ENCODE results near the gene ALPP. TPM values are rescaled to one million over a fixed set of nuclear protein-coding genes. Genes with fewer than 3 reads are reported as not detected.
"Not testable (repeated sequence)": the region's sequence is repeated elsewhere in the genome, so short reads cannot be mapped to it uniquely, and the experiment has no call there.

ALPP gene
- not detected for polyA plus RNA-seq (2013, experiment 1 of 2; ENCODE audit: insufficient read length)
- not detected for polyA plus RNA-seq (2013, experiment 2 of 2; ENCODE audit: insufficient read length)

- DNase-seq = not testable (repeated sequence)
Observed at GRCh38 chr2:232378735-232379151, at the start of gene ALPP. TSS of gene ALPP (plus strand) at chr2:232378751. CDS start at chr2:232378803, 52 bp downstream.

DNA sequence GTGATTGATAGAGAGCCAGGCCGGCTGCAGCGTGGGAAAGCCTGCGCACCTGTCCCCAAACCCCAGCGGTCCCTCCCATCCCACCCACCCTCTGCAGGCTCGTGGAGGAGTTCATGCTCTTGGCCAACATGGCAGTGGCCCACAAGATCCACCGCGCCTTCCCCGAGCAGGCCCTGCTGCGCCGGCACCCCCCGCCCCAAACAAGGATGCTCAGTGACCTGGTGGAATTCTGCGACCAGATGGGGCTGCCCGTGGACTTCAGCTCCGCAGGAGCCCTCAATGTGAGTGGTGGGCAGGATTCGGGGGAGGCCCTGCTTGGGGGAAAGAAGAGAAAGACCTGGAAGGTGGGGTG, 48.9 kb upstream of the ALPP start:
- DNase-seq = no peak

- no peak for DNase-seq
Observed at GRCh38 chr2:232330068-232330999, 48.2 kb upstream of the ALPP start.

DNA sequence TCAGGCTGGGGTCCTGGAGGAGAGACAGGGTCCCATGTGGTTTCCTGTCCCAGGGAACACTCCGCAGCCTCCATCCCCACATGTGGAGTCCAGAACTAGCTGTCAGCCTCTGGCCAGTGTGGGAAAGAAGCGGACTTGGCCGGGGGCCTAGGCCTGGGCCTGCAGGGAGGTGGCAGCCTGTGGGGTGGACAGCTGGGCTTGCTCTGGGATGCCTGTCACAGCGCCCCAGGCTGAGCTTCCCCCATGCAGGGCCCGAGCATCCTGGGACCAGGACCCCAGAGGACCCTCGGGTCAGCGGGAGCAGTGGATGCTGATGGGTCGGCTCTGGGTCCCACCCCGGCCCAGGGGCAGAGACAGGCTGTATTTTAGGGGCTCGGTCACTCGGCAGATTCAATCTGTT, 47.5 kb upstream of the ALPP start:
- not testable (repeated sequence) for DNase-seq

GRCh38 chr2:232331641-232332040, 46.9 kb upstream of the ALPP start:
- not testable (repeated sequence) for DNase-seq

DNA sequence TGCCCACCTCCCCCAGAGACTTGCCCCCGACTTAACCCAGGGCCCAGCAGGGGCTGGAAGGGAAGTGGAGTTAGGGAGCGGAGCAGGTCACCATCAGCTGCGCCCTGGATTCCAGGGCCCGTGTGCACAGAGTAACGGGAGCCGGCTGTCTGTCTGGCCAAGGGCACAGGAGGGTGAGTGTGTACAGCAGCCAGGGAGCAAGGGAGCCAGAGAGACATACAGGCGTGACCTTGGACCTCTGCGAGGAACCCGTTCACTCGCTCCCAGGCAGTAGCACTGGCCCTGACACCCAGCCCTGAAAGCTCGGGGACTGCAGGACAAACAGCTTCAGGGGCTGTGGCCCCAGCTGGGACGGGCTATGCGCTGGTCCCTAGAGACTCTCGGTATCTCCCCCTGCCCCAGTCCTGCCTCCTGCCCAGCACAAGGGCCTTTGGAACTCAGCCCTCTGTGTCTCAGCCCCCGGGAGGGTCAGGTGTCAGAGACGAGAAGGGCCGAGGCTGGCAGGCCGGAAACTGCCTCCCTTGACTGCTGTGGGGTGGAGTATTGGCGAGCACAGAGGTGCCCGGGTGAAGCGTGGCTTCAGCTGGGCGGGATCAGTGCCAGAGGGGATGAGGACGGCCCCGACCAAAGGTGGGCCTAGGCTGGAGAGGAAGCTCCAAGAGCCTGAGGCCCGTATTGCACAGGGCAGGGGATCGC, 46.2 kb upstream of the ALPP start:
- DNase-seq = not testable (repeated sequence)

DNA sequence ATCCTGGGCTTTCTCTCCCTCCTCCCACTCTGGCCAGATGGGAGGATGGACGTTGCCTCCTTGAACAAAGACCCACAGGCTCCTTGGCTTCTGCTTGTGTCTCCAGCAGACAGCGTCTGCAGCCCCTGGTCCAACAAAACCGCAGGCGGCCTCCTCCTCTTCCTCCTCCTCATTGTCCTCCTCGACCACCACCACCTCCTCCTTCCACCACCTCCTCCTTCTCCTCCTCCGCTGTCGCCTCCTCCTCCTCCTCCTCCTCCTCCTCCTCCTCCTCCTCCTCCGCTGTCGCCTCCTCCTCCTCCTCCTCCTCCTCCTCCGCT, 45.7 kb upstream of the ALPP start:
- no peak for DNase-seq

DNA sequence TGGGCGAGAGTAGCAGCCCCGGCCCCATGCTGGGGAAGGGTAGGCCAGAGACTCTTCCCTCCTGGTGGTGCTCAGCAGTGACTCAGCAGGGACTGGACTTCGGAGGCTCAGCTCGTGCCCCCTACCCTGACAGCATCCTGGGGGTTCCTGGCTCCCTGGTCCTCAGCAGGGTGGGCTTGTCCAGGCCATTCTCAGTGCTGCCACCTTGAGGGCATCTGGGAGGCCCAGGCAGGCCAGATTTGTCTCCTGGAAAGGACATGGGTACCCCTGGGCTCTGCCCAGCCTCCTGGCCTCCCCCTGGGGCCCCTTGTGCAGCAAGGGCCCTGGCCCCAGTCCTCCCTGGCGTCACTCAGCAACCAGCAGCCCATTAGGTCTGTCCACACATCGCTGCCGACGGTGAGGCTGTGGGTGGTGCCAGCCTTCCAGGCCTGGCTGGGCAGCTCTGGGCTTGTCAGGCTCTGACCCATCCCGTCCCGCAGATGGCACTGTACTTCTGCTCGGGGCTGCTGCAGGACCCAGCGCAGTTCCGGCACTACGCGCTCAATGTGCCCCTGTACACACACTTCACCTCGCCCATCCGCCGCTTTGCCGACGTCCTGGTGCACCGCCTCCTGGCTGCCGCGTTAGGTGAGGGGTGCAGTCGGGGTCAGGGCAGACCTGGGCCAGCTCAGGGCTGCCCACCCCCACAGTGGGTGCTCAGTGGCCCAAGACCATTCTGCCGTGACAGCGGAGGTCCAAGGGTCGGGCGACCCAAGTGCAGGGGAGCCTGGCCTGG, 45.0 kb upstream of the ALPP start:
- no peak for DNase-seq

DNA sequence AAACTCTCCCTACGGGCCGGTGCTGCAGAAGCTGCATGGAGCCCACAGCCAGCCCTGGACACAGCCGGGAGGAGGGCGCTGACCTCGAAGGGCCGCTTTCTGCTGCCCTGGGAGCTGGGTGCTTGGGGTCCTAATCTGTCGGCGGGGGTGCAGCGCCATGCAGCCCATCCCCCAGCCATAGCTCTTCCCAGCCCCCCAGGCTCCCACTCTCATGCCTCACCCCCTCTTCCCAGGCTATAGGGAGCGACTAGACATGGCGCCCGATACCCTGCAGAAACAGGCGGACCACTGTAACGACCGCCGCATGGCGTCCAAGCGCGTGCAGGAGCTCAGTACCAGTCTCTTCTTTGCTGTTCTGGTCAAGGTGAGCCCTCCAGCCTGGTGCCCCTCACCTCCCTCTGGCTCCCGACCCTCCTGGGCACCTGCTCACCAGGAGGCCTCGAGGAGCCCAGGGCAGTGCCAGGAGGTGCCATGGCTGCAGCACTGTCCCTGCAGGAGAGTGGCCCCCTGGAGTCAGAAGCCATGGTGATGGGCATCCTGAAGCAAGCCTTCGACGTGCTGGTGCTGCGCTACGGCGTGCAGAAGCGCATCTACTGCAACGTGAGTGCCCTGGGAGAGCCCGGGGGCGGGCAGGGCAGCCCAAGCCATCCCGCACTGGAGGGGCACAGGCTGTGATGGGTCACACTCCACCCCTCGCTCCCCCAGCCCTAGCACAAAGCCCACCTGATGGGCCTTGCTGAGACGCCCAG, 44.2 kb upstream of the ALPP start:
- not testable (repeated sequence) for DNase-seq

GRCh38 chr2:232334885-232335205, 43.7 kb upstream of the ALPP start:
- not testable (repeated sequence) for DNase-seq

GRCh38 chr2:232335206-232335858, 43.2 kb upstream of the ALPP start:
- not testable (repeated sequence) for DNase-seq

DNA sequence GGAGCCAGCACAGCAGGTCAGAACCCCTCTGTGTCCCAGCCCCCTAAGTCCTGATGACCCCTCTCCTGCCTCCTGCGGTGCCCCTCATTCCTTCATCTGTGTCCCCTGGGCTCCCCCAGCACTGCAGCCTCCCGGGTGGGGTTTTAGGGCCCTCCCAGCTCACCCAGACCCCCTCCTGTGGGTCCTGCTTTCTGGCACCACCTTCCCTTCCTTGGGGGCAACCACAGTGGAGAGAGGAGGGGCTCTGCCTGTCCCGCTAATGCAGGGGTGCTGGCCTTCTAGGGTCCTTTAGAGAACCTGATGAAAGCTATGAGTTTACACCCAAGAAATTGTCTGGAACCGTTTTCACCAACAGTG, 42.7 kb upstream of the ALPP start:
- no peak for DNase-seq

GRCh38 chr2:232336241-232336736, 42.3 kb upstream of the ALPP start:
- no peak for DNase-seq

DNA sequence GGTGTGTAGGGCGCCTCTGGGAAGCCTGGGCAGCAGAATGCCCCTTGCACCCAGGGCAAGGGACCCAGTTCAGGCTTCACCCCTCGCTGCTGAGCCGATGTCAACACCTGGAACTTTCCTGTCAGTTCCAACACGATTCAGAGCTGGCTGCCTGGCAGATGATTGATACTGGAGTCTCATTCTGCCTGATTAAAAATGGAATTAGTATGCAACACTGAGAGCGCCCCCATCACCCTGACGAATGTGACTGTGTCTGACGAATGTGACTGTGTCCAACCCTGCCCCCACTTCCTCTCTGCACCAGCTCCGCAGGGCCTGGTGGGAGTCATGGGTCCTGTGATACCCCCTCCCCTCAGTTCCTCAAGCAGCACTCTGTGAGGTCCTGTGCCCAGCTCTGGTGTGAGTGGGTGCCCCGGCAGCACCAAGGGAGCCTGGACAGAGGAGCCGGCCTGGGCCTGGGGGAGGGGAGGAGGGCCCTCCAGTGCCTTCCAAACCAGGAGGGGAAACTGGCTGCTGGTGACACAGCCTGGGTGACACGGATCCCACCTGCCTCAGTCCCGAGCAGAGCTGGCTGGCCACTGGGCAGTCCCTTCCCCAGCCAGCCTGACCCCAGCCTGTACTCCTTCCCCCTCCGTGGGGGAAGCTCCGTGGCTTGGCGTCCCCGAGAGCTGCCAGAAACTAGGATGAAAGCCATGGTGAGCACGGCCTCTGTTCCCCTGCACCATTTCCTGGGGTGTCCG, 41.4 kb upstream of the ALPP start:
- no peak for DNase-seq

GRCh38 chr2:232338094-232338758, 40.3 kb upstream of the ALPP start:
- not testable (repeated sequence) for DNase-seq

DNA sequence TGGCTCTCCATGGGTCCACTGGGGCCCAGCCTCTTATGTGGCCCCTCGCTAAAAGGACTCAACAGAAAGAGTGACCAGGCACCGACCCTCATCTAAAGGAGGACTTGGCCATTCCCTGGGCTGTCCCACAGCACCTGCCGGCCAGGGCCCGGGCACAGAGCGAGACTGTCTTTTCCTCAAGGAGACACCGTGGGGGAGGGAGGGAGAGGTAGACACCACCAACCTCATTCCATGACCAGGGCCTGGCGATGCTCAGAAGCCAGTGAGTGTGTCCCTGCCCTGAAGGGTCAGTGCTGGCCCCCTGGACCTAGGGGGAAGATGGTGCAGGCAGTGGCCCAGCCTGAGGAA, 39.8 kb upstream of the ALPP start:
- DNase-seq = no peak

- no peak for DNase-seq
Observed at GRCh38 chr2:232339121-232340081, 39.1 kb upstream of the ALPP start.

- no peak for DNase-seq
Observed at GRCh38 chr2:232340171-232340935, 38.2 kb upstream of the ALPP start.

Data from fibroblast of skin of back (primary cell).